Vagina (tissue), 2 donors: ENCODE results near the gene CEACAM1.

Experiments
- POLR2A ChIP-seq, 2 donors: fragments of 450-650 bp; IDR thresholded peaks; one replicate each; pipeline ENCODE4 v1.6.1; 2017; ENCODE audit warnings: antibody characterized with exemption in 2 of 2, mild to moderate bottlenecking in 2 of 2, moderate library complexity in 2 of 2
- POLR2AphosphoS5 ChIP-seq, 2 donors: sonication (generic); formaldehyde crosslinking; IDR thresholded peaks; one replicate each; pipeline ENCODE4 v1.9.0; 2017; ENCODE audit warnings: antibody characterized with exemption in 2 of 2, mild to moderate bottlenecking in 2 of 2, low read depth in 1 of 2; ENCODE audit not compliant: insufficient read depth in 1 of 2
- TF ChIP-seq, protein P1 (sequence below), 3 experiments: fragments of 450-650 bp in 2 of 3; fragments of 200-600 bp in 1 of 3; sonication (generic) in 1 of 3; IDR thresholded peaks; one replicate each; pipeline ENCODE4 v1.5.1; 2017 to 2019; ENCODE audit warnings: antibody characterized with exemption in 3 of 3, mild to moderate bottlenecking in 2 of 3, moderate library complexity in 2 of 3

DNA sequence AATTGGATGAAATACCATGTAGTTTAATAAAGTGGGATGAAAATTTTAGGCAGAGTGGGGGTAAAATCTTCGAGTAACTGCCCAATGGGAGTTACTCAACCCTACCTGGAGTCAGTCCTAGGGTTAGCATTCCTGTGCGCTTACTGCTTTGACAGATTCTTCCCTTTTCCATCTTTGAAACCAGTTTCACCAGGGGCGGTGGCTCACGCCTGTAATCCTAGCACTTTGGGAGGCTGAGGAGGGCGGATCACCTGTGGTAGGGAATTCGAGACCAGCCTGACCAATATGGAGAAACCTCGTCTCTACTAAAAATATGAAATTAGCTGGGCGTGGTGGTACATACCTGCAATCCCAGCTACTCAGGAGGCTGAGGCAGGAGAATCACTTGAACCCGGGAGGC is 48.5 kb downstream of the CEACAM1 start:
- TF ChIP-seq POLR2AphosphoS5 (IDR thresholded peaks at IDR 0.05; ENCODE audit: insufficient read depth in 1 of 2, low read depth in 1 of 2): no peak
- TF ChIP-seq POLR2A (IDR thresholded peaks at IDR 0.05): no peak
- TF ChIP-seq, protein P1, sequence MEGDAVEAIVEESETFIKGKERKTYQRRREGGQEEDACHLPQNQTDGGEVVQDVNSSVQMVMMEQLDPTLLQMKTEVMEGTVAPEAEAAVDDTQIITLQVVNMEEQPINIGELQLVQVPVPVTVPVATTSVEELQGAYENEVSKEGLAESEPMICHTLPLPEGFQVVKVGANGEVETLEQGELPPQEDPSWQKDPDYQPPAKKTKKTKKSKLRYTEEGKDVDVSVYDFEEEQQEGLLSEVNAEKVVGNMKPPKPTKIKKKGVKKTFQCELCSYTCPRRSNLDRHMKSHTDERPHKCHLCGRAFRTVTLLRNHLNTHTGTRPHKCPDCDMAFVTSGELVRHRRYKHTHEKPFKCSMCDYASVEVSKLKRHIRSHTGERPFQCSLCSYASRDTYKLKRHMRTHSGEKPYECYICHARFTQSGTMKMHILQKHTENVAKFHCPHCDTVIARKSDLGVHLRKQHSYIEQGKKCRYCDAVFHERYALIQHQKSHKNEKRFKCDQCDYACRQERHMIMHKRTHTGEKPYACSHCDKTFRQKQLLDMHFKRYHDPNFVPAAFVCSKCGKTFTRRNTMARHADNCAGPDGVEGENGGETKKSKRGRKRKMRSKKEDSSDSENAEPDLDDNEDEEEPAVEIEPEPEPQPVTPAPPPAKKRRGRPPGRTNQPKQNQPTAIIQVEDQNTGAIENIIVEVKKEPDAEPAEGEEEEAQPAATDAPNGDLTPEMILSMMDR (IDR thresholded peaks at IDR 0.05): no peak
